Activated T-cell treated with anti-CD3 and anti-CD28 coated beads, Interleukin-2, amount 50 U/mL, for 4 hours (primary cell): ENCODE results near the gene RSPRY1. TPM values are rescaled to one million over a fixed set of nuclear protein-coding genes. Genes with fewer than 3 reads are reported as not detected.
A peak's percentile ranks its signal among the peaks of the same experiment; 100 is the strongest.
"Not testable (repeated sequence)": the region's sequence is repeated elsewhere in the genome, so short reads cannot be mapped to it uniquely, and the experiment has no call there.

Experiments
- ATAC-seq, 2 donors: fragments of 200-7000 bp; cut with Tn5 transposase; one replicate each; pipeline ENCODE4 v1.10.0; 2021
- DNase-seq: peaks from one replicate; pipeline ENCODE4 v3.0.0-alpha.2; 2020
- H3K27me3 Mint-ChIP-seq: one replicate; pipeline ENCODE4 v1.8.0; 2021; ENCODE audit warnings: low read depth, mixed read lengths
- H3K36me3 Mint-ChIP-seq: one replicate; pipeline ENCODE4 v1.8.0; 2022; ENCODE audit warnings: mixed read lengths; ENCODE audit not compliant: insufficient read depth
- H3K4me1 Mint-ChIP-seq: one replicate; pipeline ENCODE4 v1.8.0; 2021; ENCODE audit warnings: low read depth, mixed read lengths
- H3K4me3 Mint-ChIP-seq: one replicate; pipeline ENCODE4 v1.8.0; 2021; ENCODE audit warnings: mild to moderate bottlenecking, moderate library complexity, mixed read lengths
- H3K9me3 Mint-ChIP-seq: one replicate; pipeline ENCODE4 v1.8.0; 2021; ENCODE audit warnings: mixed read lengths
- total RNA-seq, 3 donors: library from RNA; stranded (reverse); gene quantifications; one replicate each; pipeline ENCODE4 v1.2.1, GENCODE V29; 2021

The RSPRY1 gene
- total RNA-seq, 3 donors from 2014 or later: 30.4 to 33.3 (median 32.4) TPM

DNA sequence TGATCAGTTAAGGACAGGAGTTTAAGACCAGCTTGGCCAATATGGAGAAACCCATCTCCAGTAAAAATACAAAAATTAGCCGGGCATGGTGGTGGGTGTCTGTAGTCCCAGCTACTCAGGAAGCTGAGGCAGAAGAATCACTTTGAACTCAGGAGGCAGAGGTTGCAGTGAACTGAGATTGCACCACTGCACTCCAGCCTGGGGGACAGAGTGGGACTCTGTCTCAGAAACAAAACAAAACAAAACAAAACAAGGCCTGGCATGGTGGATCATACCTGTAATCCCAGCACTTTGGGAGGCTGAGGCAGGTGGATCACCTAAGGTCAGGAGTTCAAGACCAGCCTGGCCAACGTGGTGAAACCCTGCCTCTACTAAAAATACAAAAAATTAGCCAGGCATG is 81.2 kb downstream of the RSPRY1 start:
- not testable (repeated sequence) for ATAC-seq, H3K27me3 Mint-ChIP-seq, H3K4me3 Mint-ChIP-seq, DNase-seq, H3K36me3 Mint-ChIP-seq, H3K9me3 Mint-ChIP-seq
- peaks cover 49% of the 10 kb centered on the region for H3K4me1 Mint-ChIP-seq

DNA sequence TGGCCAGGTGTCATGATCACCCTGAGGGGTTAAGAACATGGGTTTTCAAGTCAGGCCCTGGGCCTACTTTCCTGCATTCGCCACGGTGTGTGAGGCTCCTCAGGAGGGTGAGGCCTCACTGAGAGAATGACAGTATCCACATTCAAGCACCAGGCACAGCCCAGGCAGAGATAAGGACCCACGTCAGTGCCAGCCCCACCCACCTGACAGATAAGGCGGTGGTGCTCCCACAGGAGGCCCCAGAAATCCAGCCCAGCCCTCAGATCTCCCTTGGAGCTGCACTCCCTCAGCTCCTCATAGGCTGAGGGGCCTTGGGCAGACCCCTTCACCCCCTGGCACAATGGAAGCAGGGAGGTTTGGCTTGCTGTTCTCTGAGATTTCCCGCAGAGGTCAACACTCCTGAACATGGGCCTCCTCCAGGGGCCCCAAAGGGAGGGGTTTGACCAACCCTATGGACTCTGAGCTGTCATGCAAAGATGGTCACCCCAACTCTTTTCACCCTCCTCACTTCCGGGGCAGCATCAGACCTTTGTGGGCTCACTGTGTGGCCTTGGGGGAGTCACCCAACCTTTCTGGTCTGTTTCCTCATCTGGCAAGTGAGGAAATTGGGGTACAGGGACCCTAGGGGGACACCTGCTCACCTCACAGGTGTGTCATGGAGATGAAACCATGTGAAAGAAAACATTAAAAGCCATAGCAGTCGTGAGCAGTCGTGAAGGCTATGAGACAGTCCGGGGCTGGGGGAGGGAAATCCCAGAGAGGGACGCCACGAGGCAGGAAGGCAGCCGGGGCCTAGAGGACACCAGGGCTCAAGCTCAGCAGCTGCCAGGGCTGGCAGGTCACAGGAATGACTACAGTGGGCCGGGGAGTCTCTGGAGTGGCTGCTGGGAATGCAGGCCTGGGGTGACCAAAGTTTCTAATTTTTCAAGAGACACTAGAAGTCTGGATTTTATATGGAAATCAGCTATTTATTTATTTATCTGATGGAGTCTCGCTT is 83.0 kb downstream of the RSPRY1 start:
- Mint-ChIP-seq H3K4me3 (no peak overlapping the region), H3K36me3 (no peaks in the 10 kb centered on the region), H3K27me3 (no peaks in the 10 kb centered on the region), H3K9me3 (no peaks in the 10 kb centered on the region), H3K4me1 (peaks cover 48% of the 10 kb centered on the region)
- DNase-seq (no peak), ATAC-seq (peak in 1 of 2 donors; percentile 20)

DNA sequence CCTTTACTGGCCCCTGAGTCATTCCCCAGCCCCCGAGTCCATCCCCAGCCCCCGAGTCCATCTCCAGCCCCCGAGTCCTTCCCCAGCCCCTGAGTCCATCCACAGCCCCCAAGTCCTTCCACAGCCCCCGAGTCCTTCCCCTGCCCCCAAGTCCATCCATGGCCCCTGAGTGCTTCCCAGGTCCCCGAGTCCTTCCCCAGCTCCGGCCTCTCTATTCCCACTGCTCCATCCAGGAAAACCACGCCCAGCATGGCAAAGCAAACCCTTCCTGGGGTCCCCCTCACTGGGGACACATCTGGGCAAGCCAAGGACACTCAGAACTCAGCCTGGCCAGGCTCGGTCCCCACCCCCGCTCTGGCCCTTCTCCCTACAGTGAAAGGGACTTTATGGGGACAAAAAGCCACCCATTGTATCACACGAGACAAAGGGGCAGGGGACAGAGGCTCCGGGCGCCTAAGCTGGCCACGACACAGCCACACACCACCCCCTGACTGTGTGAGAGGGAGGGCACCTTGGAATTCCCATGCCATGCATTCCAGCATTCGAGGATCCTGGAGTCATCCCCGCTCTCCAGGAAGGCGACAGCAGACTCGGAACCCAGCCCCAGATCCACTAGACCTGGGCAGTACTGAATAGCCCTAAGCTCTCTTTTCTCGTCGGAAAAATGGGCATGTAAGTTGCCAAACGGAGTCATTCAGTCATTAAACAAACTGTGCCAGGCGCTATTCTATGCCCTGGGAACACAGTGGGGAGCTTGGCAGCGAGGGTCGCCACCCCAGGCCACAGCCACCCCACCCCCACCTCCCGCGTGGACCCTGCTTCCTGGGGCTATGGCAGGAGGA is 84.3 kb downstream of the RSPRY1 start:
- Mint-ChIP-seq H3K27me3 (no peaks in the 10 kb centered on the region), H3K4me1 (peaks cover 38% of the 10 kb centered on the region), H3K36me3 (no peaks in the 10 kb centered on the region), H3K9me3 (no peaks in the 10 kb centered on the region), H3K4me3 (no peak overlapping the region)
- ATAC-seq: no peak
- no peak for DNase-seq

DNA sequence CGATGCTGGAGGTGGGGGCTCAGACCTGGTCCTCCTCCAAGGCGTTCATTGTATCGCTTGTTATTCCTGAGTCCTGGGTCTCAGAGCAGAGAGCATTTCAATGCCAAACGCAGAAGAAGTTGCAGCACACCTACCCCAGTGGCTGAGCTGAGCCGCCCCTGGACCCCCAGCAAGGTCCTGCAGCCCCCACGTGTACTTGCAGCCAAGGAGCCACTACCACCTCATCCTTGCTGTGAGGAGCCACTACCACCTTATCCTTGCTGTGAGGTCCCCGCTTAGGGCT is 84.9 kb downstream of the RSPRY1 start:
- no peak for DNase-seq
- peaks cover 35% of the 10 kb centered on the region for H3K4me1 Mint-ChIP-seq
- H3K4me3 Mint-ChIP-seq: no peak overlapping the region
- no peaks in the 10 kb centered on the region for H3K27me3 Mint-ChIP-seq
- ATAC-seq: no peak
- no peaks in the 10 kb centered on the region for H3K36me3 Mint-ChIP-seq
- H3K9me3 Mint-ChIP-seq: no peaks in the 10 kb centered on the region

DNA sequence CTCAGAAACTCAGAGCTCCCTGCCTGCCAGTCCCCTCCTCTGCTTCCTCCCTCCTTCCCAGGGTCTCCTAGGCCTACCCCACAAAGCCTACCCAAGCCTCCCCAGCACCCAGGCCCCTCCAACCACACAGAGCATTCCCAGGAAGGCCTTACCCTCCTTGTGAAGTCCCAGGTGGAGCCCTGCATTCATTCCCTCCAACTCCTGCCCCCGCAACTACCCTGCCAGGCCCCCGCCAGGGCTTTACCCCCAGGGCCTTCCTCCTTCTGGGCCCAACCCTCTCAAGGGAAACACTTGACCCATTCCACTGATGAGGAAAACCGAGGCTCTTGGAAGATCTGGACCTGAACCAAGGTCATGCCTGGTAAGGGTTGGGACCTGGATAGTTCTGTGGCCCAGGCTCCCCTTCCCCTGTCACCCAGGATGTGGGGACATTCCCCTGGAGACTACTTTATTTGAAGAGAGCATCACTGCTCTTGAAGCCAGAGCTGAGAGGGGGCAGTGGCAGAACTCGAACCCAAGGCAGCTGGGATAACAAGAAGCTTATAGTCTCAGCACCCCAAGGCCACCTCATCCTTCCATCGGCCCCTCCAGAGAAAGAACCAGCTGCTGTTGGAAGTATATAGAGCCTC is 85.9 kb downstream of the RSPRY1 start:
- no peak for DNase-seq
- Mint-ChIP-seq H3K9me3 (no peaks in the 10 kb centered on the region), H3K27me3 (no peaks in the 10 kb centered on the region), H3K4me1 (peaks cover 31% of the 10 kb centered on the region), H3K4me3 (no peak overlapping the region), H3K36me3 (no peaks in the 10 kb centered on the region)
- no peak for ATAC-seq

DNA sequence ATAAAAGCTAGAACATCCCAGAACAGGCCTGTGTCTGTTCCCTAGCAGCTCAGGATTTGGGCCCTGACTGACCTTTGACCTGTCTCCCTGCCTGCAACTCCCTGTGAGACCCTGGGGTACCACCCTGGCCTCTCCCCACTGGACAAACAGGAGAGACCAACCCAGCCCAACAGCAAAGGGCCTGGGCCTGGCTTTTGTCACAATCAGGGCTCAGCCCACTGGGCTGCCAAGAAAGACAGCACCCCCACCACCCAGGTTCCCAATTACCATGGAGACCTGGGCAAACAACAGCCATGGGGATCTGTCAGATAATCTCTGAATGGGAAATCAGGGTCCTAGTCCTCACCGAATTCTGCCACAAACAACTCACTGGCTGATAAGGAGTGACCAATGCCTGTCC is 87.2 kb downstream of the RSPRY1 start:
- Mint-ChIP-seq H3K4me1 (peaks cover 31% of the 10 kb centered on the region), H3K4me3 (no peak overlapping the region), H3K9me3 (no peaks in the 10 kb centered on the region), H3K36me3 (no peaks in the 10 kb centered on the region), H3K27me3 (no peaks in the 10 kb centered on the region)
- DNase-seq (no peak), ATAC-seq (no peak)

DNA sequence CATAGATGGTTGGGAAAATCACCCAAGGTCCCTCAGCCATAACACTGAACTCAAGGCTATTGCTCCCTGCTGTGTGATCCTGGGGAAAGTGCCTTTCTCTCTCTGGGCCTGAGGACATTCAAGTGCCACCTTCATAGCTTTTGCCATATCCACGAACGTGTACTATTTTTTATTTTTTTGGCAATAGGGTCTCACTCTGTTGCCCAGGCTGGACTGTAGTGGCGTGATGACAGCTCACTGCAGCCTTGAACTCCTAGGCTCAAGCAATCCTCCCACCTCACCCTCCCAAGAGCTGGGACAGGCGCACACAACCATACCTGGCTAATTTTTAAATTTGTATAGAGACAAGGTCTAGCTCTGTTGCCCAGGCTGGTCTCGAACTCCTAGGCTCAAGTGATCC is 87.7 kb downstream of the RSPRY1 start:
- ATAC-seq: no peak
- no peak for DNase-seq
- no peaks in the 10 kb centered on the region for H3K27me3 Mint-ChIP-seq
- no peak overlapping the region for H3K4me3 Mint-ChIP-seq
- no peaks in the 10 kb centered on the region for H3K9me3 Mint-ChIP-seq
- peaks cover 31% of the 10 kb centered on the region for H3K4me1 Mint-ChIP-seq
- H3K36me3 Mint-ChIP-seq: no peaks in the 10 kb centered on the region

DNA sequence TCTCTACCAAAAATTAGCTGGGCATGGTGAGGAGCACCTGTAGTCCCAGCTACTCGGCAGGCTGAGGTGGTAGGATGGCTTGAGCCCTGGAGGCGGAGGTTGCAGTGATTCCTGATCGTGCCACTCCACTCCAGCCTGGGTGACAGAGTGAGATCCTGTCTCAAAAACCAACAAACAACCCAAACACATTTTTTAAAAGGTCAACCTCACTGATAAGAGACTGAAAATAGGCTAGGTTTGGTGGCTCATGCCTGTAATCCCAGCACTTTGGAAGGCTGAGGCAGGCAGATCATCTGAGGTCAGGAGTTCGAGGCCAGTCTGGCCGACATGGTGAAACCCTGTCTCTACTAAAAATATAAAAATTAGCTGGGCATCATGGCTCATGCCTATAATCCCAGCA is 89.8 kb downstream of the RSPRY1 start:
- not testable (repeated sequence) for DNase-seq, H3K4me3 Mint-ChIP-seq, H3K27me3 Mint-ChIP-seq, ATAC-seq, H3K36me3 Mint-ChIP-seq, H3K9me3 Mint-ChIP-seq
- peaks cover 38% of the 10 kb centered on the region for H3K4me1 Mint-ChIP-seq

DNA sequence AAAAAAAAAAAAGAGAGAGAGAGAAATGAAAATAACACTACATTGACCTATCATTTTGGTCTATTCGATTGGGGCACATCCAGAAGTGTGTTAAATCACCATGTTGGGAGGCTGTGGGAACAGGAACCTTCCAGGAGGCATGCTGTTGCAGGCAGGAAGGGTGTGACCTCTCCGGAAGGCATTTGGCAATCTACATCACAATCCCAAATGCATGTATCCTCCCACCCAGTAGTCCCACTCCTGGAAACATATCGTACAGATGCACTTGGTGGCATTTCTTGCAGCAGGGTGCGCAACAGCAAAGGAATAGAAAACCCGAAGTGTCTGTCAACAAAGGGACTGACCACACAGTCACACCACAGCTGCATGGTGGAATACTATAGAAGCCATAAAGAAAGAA is 90.5 kb downstream of the RSPRY1 start:
- no peaks in the 10 kb centered on the region for H3K36me3 Mint-ChIP-seq
- H3K4me3 Mint-ChIP-seq: no peak overlapping the region
- DNase-seq (no peak), ATAC-seq (no peak)
- H3K27me3 Mint-ChIP-seq: no peaks in the 10 kb centered on the region
- H3K9me3 Mint-ChIP-seq: no peaks in the 10 kb centered on the region
- peaks cover 40% of the 10 kb centered on the region for H3K4me1 Mint-ChIP-seq

DNA sequence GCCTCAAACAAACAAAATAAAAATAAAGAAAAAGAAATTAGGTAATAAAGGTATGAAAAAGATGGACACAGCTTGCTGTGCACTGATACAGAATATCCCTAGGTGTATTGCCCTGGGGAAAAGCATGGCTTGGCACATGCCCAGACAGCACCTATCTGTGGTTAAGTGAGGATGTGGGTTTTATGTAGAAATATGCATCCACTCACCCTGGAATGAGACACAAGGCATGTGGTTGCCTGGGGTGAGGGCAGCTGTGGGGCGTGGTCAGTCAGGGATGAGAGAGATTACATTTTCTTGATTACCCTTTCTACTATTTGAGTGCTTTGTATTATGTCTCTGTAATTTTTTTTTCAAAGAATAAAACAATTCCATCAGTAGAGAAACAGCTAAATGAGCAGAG is 91.5 kb downstream of the RSPRY1 start:
- DNase-seq (peak; percentile 25), ATAC-seq (peak; percentile 87 to 92)
- no peaks in the 10 kb centered on the region for H3K9me3 Mint-ChIP-seq
- H3K4me1 Mint-ChIP-seq: peaks cover 41% of the 10 kb centered on the region
- no peaks in the 10 kb centered on the region for H3K36me3 Mint-ChIP-seq
- no peak overlapping the region for H3K4me3 Mint-ChIP-seq
- peaks cover 3% of the 10 kb centered on the region for H3K27me3 Mint-ChIP-seq

DNA sequence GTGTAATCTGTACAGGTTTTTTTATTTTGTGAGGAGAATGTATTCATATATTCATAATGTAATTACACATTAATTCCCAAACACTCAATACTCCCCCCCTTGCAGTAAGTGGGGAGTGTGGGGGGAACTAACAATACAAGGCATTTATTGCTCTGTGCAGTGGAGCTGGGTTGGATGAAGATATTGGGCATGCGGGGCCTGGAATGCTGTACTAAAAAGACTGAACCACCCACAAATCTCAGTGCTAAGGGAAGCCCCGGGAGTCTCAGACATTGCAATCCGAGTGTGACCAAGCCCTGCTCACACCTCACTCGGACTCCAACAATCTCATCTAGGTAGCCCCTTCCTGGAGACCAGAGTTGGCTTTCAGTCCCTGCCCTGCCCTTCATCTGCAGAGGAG is 92.4 kb downstream of the RSPRY1 start:
- Mint-ChIP-seq H3K9me3 (no peaks in the 10 kb centered on the region), H3K4me3 (no peak overlapping the region)
- ATAC-seq: no peak

DNA sequence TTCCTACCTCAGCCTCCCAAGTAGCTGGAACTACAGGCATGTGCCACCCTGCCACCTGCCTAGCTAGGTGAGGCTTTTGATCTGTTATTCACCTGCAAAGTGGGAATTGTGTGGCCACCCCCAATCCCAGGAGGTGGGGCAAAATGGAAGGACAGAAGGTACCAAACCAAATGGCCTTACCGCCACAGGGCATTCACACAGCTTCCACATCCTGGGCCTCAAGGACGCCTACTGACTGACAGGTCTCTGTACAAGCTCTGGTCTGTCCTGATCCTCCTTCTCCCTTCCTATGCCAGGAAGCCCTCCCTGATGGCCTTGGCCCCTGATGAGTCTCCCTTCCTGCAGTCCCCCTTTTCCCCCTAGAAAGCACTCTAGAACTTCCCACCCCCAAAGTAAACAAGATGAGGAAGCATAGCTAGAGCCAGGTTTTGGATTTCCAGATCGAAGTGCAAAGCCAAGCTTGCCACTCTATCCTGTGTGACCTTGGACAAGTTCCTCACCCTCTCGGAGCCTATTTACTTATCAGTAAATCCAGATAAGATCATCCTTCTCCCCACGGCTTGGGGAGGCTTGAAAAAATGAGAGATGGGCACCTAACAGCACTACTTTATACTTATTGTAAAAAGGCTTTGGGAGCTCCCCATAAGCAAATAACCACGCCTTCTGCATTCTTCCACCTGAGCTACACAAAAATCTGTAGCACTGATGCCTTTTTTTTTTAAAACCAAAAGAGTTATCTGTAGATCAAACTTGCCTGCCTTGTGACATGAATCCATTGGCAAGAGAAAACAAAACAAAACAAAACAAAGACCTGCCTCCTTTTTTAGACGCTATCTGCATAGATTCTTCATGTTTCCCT is 93.9 kb downstream of the RSPRY1 start:
- DNase-seq (no peak), ATAC-seq (no peak)
- no peak overlapping the region for H3K4me3 Mint-ChIP-seq
- H3K9me3 Mint-ChIP-seq: no peaks in the 10 kb centered on the region
- peaks cover 50% of the 10 kb centered on the region for H3K4me1 Mint-ChIP-seq
- no peaks in the 10 kb centered on the region for H3K36me3 Mint-ChIP-seq
- peaks cover 14% of the 10 kb centered on the region for H3K27me3 Mint-ChIP-seq

More for the DNA sequence above, 92.4 kb downstream of the RSPRY1 start:
- Mint-ChIP-seq H3K36me3 (no peaks in the 10 kb centered on the region), H3K4me1 (peaks cover 46% of the 10 kb centered on the region), H3K27me3 (peaks cover 9% of the 10 kb centered on the region)
- DNase-seq: no peak

DNA sequence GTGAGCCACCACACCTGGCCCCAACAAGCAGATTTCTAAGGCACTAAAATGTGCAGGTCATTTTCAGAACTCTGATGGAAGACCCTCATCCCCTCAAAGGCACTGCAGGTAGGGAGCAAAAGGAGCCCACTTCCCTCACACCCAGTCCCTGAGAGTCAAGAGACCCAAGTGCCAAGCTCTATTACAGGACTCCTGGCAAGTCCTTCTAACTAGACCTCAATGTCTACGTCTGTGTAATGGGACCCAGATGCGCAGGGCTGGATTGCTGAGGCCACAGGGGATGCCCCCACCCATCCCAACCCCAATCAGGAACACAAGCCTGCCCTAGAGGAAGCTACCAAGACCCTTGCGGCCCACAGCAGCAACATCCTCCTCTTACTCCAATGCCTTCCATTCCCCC is 95.7 kb downstream of the RSPRY1 start:
- Mint-ChIP-seq H3K4me3 (no peak overlapping the region), H3K9me3 (no peaks in the 10 kb centered on the region), H3K36me3 (no peaks in the 10 kb centered on the region), H3K27me3 (peaks cover 16% of the 10 kb centered on the region), H3K4me1 (peaks cover 45% of the 10 kb centered on the region)
- DNase-seq (no peak), ATAC-seq (no peak)
